Activated naive CD8-positive, alpha-beta T cell treated with anti-CD3 and anti-CD28 coated beads, Interleukin-2, amount 10 ng/mL, durations not matched to agents 7 days and 5 days (primary cell): ENCODE measurements around the gene MZB1. TPM values are rescaled to one million over a fixed set of nuclear protein-coding genes. Genes with fewer than 3 reads are reported as not detected.
A peak's percentile ranks its signal among the peaks of the same experiment; 100 is the strongest.
"Not testable (repeated sequence)": the region's sequence is repeated elsewhere in the genome, so short reads cannot be mapped to it uniquely, and the experiment has no call there.

ENCODE experiments used
- ATAC-seq: fragments of 150-1000 bp; cut with Tn5 transposase; one replicate; pipeline ENCODE4 v1.10.0; 2021; ENCODE audit warnings: low read depth, moderate library complexity
- POLR2A ChIA-PET: fragments of 350-600 bp; sonication (Branson Sonifier 250); formaldehyde crosslinking; loops from one replicate; lab custom pipeline; 2021; ENCODE audit warnings: antibody characterized with exemption; lab: Charles Lee
- DNase-seq: peaks from one replicate; pipeline ENCODE4 v3.0.0; 2021
- H3K27ac Mint-ChIP-seq: one replicate; pipeline ENCODE4 v1.8.0; 2022; ENCODE audit warnings: mild to moderate bottlenecking, mixed read lengths
- H3K27me3 Mint-ChIP-seq: one replicate; pipeline ENCODE4 v1.8.0; 2022; ENCODE audit warnings: mild to moderate bottlenecking, moderate library complexity, mixed read lengths
- H3K36me3 Mint-ChIP-seq: one replicate; pipeline ENCODE4 v1.8.0; 2021; ENCODE audit warnings: mild to moderate bottlenecking, mixed read lengths
- H3K4me1 Mint-ChIP-seq: one replicate; pipeline ENCODE4 v1.8.0; 2021; ENCODE audit warnings: mixed read lengths
- H3K4me3 Mint-ChIP-seq: one replicate; pipeline ENCODE4 v1.8.0; 2022; ENCODE audit warnings: mild to moderate bottlenecking, moderate library complexity, mixed read lengths
- H3K9me3 Mint-ChIP-seq: one replicate; pipeline ENCODE4 v1.8.0; 2021; ENCODE audit warnings: mixed read lengths
- total RNA-seq, 2 experiments: library from RNA; stranded (reverse); gene quantifications; one replicate each; pipeline ENCODE4 v1.2.3, GENCODE V29; 2021

MZB1 gene
- total RNA-seq, 2 experiments from 2014 or later, result 21.8 to 22.6 TPM

- Mint-ChIP-seq H3K27ac (peak overlapping the region; percentile 95), H3K4me1 (peaks cover 46% of the 10 kb centered on the region)
These were observed 4.5 kb upstream of the MZB1 start for GRCh38 chr5:139394123-139394653.

GRCh38 chr5:139393497-139394122 lies 3.9 kb upstream of the MZB1 start:
- DNase-seq (no peak), ATAC-seq (no peak)
- H3K9me3 Mint-ChIP-seq, result no peaks in the 10 kb centered on the region
- peaks cover 49% of the 10 kb centered on the region for H3K4me1 Mint-ChIP-seq
- peak overlapping the region; percentile 95 for H3K27ac Mint-ChIP-seq
- POLR2A ChIA-PET, result interaction anchor here (0.9 to 9.1 kb wide), 6 partner anchors 9 to 100 kb away, joined by 3 to 105 read pairs (median 6); partner anchors contain the start of genes MATR3, PAIP2 and SPATA24
- H3K36me3 Mint-ChIP-seq, result peaks cover 17% of the 10 kb centered on the region
- H3K4me3 Mint-ChIP-seq, result peak overlapping the region; percentile 96
- H3K27me3 Mint-ChIP-seq, result no peaks in the 10 kb centered on the region

More at GRCh38 chr5:139394123-139394653, 4.5 kb upstream of the MZB1 start:
- Mint-ChIP-seq H3K4me3 (peak overlapping the region; percentile 96), H3K27me3 (no peaks in the 10 kb centered on the region), H3K36me3 (peaks cover 18% of the 10 kb centered on the region), H3K9me3 (no peaks in the 10 kb centered on the region)
- POLR2A ChIA-PET, result interaction anchor here (0.5 to 9.1 kb wide), 4 partner anchors 10 to 101 kb away, joined by 3 to 105 read pairs (median 5); partner anchors contain the start of genes MATR3, PAIP2 and SPATA24
- ATAC-seq (peak; percentile 6), DNase-seq (peak; percentile 84)

DNA sequence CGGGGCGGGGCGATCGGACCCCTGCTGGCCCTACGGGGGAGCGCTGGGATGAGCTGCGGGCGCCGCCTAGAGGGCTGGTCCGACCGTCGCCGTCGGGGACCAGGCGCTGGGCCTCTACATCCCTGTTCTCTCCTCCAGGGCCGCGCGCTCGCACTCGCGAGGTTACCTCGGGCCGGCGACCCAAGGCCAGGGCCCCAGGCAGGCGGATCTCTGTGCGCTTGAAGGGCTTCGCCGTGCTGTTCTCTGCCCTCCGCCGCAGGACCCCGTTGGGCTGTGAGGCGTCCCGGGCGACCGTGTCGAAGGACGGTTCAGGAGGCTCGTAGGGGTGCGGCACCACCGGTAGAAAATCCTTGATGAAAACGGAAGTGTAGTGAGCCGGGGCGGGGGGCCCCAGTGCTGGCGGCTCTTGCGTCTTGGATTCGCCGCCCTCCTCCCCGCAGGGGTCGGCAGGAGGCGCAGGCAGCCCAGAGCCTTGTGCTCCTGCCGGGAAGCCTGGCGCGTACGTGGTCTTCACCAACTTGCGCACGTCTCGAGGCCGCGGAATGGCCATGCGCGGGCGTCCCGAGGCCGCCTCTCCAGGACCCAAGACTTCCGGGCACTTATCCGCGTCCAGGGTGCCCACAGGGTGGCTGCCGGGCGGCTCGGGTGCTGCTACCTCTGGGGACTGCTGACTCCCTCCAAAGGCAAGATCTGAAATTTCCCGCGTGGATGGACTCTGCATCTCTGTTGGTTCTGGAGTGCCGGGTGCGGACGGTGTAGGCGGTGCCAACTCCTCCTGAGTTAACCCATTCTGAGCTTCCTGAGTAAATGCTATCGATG lies 3.2 kb upstream of the MZB1 start:
- POLR2A ChIA-PET, result interaction anchor here (0.6 to 9.1 kb wide), 7 partner anchors 9 to 168 kb away, joined by 3 to 105 read pairs (median 6); partner anchors contain the start of genes MATR3, PAIP2, SPATA24 and UBE2D2
- Mint-ChIP-seq H3K27me3 (no peaks in the 10 kb centered on the region), H3K4me3 (peak overlapping the region; percentile 96), H3K9me3 (no peaks in the 10 kb centered on the region), H3K36me3 (peaks cover 15% of the 10 kb centered on the region), H3K27ac (peak overlapping the region; percentile 95), H3K4me1 (peaks cover 52% of the 10 kb centered on the region)
- peak; percentile 94 for DNase-seq
- ATAC-seq, result peak; percentile 67

- Mint-ChIP-seq H3K27ac (peak overlapping the region; percentile 100), H3K9me3 (no peaks in the 10 kb centered on the region), H3K4me1 (peaks cover 54% of the 10 kb centered on the region), H3K27me3 (no peaks in the 10 kb centered on the region), H3K36me3 (peaks cover 13% of the 10 kb centered on the region), H3K4me3 (peak overlapping the region; percentile 99)
- POLR2A ChIA-PET, result interaction anchor here (0.6 to 9.1 kb wide), 10 partner anchors 10 to 169 kb away, joined by 3 to 105 read pairs (median 6); partner anchors contain the start of genes MATR3, PAIP2, SMIM33 and SPATA24
- peak; percentile 22 for ATAC-seq
- DNase-seq, result no peak
These were observed 2.6 kb upstream of the MZB1 start for GRCh38 chr5:139392324-139392677.

GRCh38 chr5:139391570-139392323 lies 2.0 kb upstream of the MZB1 start:
- peaks cover 48% of the 10 kb centered on the region for H3K4me1 Mint-ChIP-seq

DNA sequence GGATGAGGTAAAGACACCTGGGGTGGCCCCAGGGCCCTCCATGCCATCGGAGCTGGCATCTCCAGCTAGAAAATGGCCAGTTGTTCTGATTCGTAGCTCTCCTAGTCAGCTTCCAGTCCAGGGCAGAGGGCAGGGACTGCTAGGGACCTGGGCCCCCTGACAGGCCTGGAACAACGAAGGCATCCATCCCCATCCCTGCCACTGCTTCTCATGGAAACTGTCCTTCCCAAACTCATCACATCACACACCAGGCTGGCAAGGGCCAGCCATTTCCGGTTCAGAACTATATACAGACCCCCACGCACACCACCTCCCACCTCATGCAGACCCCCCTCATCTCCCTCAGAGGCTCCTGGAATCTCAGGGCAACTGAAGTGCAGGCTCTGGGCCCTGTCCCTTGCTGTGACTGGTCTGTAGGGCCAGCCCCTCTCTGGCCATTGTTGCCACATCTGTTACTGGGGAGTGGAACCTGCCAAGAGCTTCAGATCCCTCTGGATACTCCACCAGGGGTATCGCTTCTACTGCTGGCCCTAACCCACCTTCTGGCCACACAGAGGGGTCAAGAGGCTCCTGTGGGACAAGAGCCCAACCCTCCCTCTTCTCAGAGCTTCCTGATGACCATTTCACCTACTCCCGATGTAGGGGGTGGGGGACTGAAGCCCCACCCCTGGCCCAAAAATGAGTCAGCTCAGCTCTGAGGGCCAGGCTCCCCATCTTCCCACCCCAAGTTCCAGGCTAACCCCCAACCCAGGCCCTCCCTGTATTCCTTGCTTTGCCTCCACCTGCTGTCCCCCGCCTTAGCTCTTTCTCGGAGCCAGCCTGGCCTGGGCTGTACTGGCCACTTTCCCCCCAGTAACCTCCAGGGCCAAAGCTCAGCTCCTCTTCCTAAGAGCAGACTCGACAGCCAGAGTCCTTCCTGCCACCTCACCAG lies 1.2 kb upstream of the MZB1 start:
- H3K36me3 Mint-ChIP-seq, result peaks cover 10% of the 10 kb centered on the region
- POLR2A ChIA-PET, result interaction anchor here (0.7 to 9.1 kb wide), 19 partner anchors 8 to 942 kb away, joined by 3 to 105 read pairs (median 3); partner anchors contain the start of genes HSPA9, MATR3, PAIP2 and SIL1
- DNase-seq (peak; percentile 43), ATAC-seq (no peak)
- H3K27me3 Mint-ChIP-seq, result no peaks in the 10 kb centered on the region
- peak overlapping the region; percentile 99 for H3K4me3 Mint-ChIP-seq
- H3K4me1 Mint-ChIP-seq, result peaks cover 47% of the 10 kb centered on the region
- H3K27ac Mint-ChIP-seq, result peak overlapping the region; percentile 100
- no peaks in the 10 kb centered on the region for H3K9me3 Mint-ChIP-seq

More at GRCh38 chr5:139391570-139392323, 2.0 kb upstream of the MZB1 start:
- Mint-ChIP-seq H3K4me3 (peak overlapping the region; percentile 99), H3K9me3 (no peaks in the 10 kb centered on the region), H3K27me3 (no peaks in the 10 kb centered on the region), H3K36me3 (peaks cover 10% of the 10 kb centered on the region), H3K27ac (peak overlapping the region; percentile 100)
- DNase-seq (no peak), ATAC-seq (peak; percentile 4)
- POLR2A ChIA-PET, result interaction anchor here (0.7 to 9.1 kb wide), 14 partner anchors 11 to 816 kb away, joined by 3 to 105 read pairs (median 4); partner anchors contain the start of genes HSPA9, MATR3, PAIP2 and SIL1

DNA sequence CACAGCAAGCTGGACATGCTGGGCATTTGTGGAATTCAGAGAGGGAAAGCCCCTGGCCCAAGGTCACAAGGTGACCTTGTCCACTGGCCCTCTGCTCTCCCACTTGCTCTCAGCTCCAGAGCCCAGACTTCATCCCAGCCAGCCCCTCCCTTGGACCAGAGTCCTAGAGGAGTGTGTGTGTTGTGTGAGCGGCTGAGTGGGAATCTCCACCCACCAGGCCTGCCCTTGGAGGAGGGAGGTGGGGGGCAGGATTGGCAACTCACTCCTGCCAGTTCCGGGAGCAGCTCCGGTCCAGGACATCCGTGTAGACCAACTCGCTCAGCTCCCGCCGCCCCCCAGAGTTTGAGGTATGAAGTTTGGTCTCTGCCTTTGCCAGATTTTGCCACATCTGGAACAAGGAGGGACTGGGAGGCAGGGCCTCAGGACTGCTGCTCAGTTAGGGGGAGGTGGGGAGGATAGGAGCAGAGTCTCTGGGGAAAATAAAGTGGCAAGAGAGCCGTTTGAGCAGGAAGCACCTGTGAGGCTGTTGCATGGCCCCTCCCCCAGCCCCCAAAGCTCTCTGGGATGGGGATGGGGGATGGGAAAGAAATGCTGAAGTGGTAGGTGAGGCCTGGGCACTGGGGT lies 1.4 kb downstream of the MZB1 start:
- POLR2A ChIA-PET, result interaction anchor here (0.8 to 9.1 kb wide), 5 partner anchors 9 to 94 kb away, joined by 3 to 105 read pairs (median 3); partner anchors contain the start of gene PAIP2
- H3K27me3 Mint-ChIP-seq, result no peaks in the 10 kb centered on the region
- peak overlapping the region; percentile 99 for H3K4me3 Mint-ChIP-seq
- peaks cover 8% of the 10 kb centered on the region for H3K36me3 Mint-ChIP-seq
- ATAC-seq, result no peak
- peaks cover 64% of the 10 kb centered on the region for H3K4me1 Mint-ChIP-seq
- peak; percentile 45 for DNase-seq
- peak overlapping the region; percentile 100 for H3K27ac Mint-ChIP-seq
- H3K9me3 Mint-ChIP-seq, result no peaks in the 10 kb centered on the region

- peak overlapping the region; percentile 99 for H3K4me3 Mint-ChIP-seq
- peaks cover 8% of the 10 kb centered on the region for H3K36me3 Mint-ChIP-seq
- no peaks in the 10 kb centered on the region for H3K27me3 Mint-ChIP-seq
- no peak for ATAC-seq
- H3K4me1 Mint-ChIP-seq, result peaks cover 65% of the 10 kb centered on the region
- peak overlapping the region; percentile 100 for H3K27ac Mint-ChIP-seq
- DNase-seq, result peak; percentile 38
- no peaks in the 10 kb centered on the region for H3K9me3 Mint-ChIP-seq
- POLR2A ChIA-PET, result interaction anchor here (0.8 to 9.1 kb wide), 5 partner anchors 9 to 93 kb away, joined by 3 to 105 read pairs (median 3); partner anchors contain the start of gene PAIP2
These were observed 2.0 kb downstream of the MZB1 start for GRCh38 chr5:139387611-139388197.

DNA sequence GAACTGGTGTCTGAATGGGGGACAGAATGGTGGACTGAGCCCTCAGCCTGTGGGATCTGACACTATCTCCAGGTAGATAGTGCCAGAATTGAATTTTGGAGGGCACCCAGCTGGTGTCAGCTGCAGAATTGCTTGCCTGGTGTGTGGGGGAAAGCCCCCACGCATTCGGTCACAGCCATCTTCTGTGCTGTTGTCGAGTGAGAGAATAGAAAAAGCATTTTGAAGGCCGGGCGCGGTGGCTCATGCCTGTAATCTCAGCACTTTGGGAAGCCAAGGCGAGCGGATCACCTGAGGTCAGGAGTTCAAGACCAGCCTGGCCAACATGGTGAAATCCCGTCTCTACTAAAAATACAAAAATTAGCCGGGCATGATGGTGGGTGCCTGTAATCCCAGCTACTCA lies 2.8 kb downstream of the MZB1 start:
- not testable (repeated sequence) for H3K4me3 Mint-ChIP-seq, H3K36me3 Mint-ChIP-seq, H3K27me3 Mint-ChIP-seq, H3K9me3 Mint-ChIP-seq, ATAC-seq
- Mint-ChIP-seq H3K4me1 (peaks cover 69% of the 10 kb centered on the region), H3K27ac (peak overlapping the region; percentile 69)
- POLR2A ChIA-PET, result interaction anchor here (2.2 to 9.1 kb wide), 2 partner anchors 46 to 93 kb away, joined by 9 to 105 read pairs; partner anchors contain the start of genes MATR3 and PAIP2
- peak; percentile 15 for DNase-seq

DNA sequence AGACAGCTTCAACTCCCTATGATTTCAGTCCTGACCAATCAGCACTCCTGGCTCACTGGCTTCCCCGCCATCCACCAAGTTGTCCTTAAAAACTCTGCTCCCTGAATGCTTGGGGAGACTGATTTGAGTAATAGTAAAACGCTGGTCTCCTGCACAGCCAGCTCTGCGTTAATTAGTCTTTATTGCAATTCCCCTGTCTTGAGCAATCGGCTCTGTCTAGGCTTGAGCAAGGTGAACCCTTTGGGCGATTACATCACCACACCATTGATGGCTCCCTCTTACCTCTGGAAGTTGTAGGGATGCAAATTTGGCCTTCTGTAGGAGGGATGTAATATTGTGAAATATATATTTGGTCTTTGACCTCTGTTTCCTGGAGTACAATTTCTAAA lies 3.7 kb downstream of the MZB1 start:
- POLR2A ChIA-PET, result interaction anchor here (2.2 to 9.1 kb wide), 2 partner anchors 45 to 92 kb away, joined by 9 to 105 read pairs; partner anchors contain the start of genes MATR3 and PAIP2
- Mint-ChIP-seq H3K27me3 (no peaks in the 10 kb centered on the region), H3K4me1 (peaks cover 61% of the 10 kb centered on the region), H3K4me3 (peak overlapping the region; percentile 80), H3K36me3 (peaks cover 6% of the 10 kb centered on the region), H3K9me3 (no peaks in the 10 kb centered on the region), H3K27ac (peak overlapping the region; percentile 94)
- ATAC-seq (no peak), DNase-seq (no peak)
